Measurements from ENCODE around the gene LAMB4. TPM values are rescaled to one million over a fixed set of nuclear protein-coding genes. Genes with fewer than 3 reads are reported as not detected.

LAMB4 gene, protein sequence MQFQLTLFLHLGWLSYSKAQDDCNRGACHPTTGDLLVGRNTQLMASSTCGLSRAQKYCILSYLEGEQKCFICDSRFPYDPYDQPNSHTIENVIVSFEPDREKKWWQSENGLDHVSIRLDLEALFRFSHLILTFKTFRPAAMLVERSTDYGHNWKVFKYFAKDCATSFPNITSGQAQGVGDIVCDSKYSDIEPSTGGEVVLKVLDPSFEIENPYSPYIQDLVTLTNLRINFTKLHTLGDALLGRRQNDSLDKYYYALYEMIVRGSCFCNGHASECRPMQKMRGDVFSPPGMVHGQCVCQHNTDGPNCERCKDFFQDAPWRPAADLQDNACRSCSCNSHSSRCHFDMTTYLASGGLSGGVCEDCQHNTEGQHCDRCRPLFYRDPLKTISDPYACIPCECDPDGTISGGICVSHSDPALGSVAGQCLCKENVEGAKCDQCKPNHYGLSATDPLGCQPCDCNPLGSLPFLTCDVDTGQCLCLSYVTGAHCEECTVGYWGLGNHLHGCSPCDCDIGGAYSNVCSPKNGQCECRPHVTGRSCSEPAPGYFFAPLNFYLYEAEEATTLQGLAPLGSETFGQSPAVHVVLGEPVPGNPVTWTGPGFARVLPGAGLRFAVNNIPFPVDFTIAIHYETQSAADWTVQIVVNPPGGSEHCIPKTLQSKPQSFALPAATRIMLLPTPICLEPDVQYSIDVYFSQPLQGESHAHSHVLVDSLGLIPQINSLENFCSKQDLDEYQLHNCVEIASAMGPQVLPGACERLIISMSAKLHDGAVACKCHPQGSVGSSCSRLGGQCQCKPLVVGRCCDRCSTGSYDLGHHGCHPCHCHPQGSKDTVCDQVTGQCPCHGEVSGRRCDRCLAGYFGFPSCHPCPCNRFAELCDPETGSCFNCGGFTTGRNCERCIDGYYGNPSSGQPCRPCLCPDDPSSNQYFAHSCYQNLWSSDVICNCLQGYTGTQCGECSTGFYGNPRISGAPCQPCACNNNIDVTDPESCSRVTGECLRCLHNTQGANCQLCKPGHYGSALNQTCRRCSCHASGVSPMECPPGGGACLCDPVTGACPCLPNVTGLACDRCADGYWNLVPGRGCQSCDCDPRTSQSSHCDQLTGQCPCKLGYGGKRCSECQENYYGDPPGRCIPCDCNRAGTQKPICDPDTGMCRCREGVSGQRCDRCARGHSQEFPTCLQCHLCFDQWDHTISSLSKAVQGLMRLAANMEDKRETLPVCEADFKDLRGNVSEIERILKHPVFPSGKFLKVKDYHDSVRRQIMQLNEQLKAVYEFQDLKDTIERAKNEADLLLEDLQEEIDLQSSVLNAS (N-terminal part only)
- not detected in 2 replicates for total RNA-seq (2014; rRNA removed; shearing (Covaris generic))

DNA sequence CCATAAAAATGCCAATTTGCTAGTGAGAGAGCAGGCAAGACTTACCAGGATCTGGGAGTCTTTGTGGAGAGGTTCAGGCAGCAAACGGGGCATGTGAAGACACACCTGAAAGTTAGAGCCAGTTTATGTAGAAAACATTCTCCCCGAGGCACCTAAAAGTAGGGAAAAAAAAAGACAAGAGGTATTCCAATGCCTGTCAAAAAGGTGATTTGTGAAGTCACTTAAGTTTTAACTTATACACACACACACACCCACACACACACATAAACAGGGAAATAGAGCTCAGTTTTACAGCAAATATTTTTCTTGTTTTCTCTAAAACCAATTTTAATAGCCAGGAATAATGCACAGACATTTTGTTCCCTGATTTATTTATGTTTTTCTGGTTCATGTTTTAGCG, at the start of gene LAMB4:
Gene LAMB4 (minus strand): TSS at position 101 of the 400 bp plus-strand sequence. CDS start 7,197 bp downstream, outside the sequence.
- in situ Hi-C loops (cut with HindIII; ENCODE audit: low sequenced_read_pairs), result no loop called here
- DNase-seq (ENCODE audit: low spot score), result no peak

DNA sequence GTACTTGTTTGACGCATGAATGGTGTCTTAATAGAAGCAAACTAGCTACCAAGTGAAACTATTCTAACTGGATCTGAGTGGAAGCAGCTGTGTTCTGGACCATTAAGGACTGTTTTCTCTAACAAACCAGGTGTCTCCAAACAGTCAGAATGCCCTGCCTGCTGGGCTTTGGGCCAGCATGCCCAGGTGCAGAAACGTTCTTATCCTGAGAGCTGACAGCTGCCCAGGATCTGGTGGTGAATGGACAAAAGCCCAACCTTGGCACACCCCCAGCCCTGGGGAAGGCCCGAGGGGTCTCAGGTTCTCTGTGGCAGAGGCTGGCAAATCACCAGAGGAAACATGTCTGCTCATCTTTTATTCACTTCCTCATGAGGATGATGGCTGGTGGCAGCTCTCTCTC, 48.2 kb upstream of the LAMB4 start:
- in situ Hi-C loops (cut with HindIII; ENCODE audit: low sequenced_read_pairs), result no loop called here
- DNase-seq (ENCODE audit: low spot score), result no peak

DNA sequence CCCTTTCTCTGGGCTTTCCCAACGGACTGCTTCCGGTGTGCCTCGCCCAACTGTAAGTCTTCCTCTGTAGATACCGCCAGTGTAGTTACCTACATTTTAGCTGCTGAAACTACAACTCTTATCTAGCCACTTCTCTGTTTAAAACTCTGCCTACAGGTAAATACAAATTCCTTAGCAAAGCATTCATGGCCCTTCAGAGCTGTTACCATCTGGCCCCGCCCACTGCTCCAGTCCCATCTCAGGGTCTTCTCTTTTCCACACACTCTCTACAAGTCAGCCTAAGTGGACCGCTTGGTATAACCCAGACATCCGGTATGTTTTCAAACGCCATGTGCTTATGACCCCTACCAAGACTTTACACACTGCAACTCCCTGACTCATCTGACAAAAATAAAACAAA, 41.0 kb upstream of the LAMB4 start:
- DNase-seq (ENCODE audit: low spot score), result no peak
- in situ Hi-C loops (cut with HindIII; ENCODE audit: low sequenced_read_pairs), result no loop called here

DNA sequence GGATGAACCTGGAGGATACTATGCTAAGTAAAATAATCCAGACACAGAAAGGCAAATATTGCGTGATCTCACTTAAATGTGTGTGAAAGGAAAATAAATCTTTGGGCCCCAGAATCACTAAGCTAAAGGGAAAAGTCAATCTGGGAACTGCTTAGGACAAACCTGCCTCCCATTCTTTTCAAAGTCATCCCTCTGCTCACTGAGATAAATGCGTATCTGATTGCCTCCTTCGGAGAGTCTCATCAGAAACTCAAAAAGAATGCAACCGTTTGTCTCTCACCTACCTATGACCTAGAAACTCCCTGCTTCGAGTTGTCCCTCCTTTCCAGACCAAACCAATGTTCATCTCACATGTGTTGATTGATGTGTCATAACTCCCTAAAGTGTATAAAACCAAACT, 40.1 kb upstream of the LAMB4 start:
- in situ Hi-C loops (cut with HindIII; ENCODE audit: low sequenced_read_pairs), result no loop called here
- no peak for DNase-seq (ENCODE audit: low spot score)

DNA sequence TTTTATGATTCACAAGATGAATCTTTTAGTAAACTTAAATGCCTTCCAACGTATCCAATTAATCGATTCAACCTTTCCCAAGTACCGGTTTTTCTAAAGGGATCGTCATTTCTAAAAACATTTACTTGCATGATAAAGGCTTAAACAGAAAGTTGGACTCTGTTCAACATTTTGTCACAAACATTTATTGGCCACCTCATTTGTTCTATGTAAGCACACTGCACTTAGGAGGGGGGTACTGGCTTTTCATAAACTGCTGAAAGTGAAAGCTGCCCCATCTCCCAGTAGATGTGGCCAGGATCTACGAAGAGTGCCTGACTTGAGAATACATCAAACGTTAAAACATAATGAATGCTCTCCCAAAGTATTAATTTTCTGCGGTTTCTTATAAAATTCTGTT, 37.3 kb upstream of the LAMB4 start:
- in situ Hi-C loops (cut with HindIII; ENCODE audit: low sequenced_read_pairs), result no loop called here
- no peak for DNase-seq (ENCODE audit: low spot score)

DNA sequence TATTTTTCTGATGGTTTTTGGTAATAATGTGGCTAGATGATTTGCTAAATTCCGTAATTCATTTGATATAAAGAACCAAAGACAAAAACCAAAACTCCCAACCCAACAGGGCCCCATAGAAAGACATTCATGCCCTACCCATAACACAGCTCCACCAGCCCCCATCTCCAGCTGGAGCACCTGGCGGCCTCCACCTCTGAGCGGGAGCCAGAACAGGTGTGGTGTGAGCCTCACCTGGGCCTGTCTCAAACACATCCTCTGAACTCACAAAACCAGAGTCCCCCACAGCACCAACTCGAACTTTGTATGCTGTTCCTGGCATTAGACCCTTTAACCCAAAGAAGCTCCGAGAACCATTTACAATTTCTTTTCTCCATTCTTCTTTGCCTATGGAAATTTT, 36.5 kb upstream of the LAMB4 start:
- no peak for DNase-seq (ENCODE audit: low spot score)
- in situ Hi-C loops (cut with HindIII; ENCODE audit: low sequenced_read_pairs), result no loop called here

DNA sequence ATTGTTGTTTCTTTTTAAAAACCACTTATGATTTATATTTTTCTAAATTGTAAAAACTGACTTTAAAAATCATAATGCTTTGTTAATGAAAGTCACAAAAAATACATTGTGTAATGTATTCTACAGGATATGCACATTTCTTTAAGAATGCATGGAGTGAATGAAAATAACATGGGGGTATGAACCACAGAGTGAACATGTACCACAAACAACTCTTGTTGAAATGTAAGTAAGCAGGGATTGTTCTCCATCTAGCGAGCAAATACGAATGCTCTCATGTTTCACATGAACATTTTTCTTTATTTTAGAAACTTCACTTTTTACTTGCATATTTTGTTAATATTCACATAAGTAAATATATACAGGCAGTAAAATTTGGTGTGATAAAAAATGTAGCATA, 35.6 kb upstream of the LAMB4 start:
- DNase-seq (ENCODE audit: low spot score), result no peak
- in situ Hi-C loops (cut with HindIII; ENCODE audit: low sequenced_read_pairs), result no loop called here

DNA sequence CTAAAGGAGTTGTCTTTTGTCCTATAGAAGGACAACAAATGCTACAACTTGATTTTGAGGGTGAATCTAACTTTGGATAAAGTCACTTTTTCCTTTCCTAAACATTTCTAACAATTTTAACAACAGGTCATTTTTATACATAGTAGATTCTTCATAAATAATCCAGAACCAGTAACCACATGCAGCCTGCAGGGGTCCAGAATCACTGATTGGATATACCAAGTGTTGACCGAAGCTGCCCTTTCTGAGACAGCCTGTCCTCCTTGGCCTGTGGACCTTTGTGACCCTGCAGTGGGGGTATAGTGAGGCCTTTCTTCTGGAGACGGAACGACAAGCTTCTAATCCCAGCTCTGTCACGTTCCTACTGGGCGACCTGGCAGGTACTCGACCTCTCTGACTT, 34.8 kb upstream of the LAMB4 start:
- no peak for DNase-seq (ENCODE audit: low spot score)
- in situ Hi-C loops (cut with HindIII; ENCODE audit: low sequenced_read_pairs), result no loop called here

DNA sequence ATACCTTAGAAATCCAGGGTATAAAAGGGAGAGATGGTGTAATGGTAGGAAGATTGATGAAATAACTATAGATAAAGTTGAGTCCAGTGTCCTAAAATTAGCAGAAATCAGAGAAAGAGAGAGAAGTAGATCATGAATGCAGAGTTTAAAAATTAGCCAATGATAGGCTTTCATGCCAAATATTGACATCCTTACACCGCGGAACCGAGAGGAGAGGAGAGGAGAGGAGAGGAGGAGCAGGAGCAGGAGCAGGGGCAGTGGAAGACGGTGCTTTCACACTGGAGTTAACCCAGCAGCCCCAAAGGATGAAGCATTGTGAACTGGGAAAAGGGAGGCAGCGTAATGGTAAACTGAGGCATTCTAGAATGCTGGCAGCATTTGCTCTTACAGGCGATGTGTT, 34.2 kb upstream of the LAMB4 start:
- DNase-seq (ENCODE audit: low spot score), result no peak
- in situ Hi-C loops (cut with HindIII; ENCODE audit: low sequenced_read_pairs), result no loop called here

DNA sequence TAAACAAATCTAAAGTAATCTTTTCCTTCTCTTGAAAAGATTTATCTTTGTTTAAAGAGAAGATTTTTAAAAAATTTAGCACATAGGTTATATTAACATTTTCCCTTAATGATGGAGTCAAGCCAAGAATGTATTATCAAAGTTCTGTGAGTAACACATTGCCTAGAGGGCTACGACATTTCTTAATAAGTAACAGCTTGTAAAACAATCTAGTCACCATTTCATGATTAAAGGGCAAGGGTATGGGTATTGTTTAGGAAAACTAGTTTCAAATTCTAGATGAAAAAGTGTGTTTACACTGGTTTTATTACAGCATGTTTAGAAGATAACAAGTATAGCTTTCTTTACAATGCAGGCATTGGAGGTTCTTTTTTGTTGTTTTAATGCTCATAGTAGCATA, 28.6 kb upstream of the LAMB4 start:
- DNase-seq (ENCODE audit: low spot score), result no peak
- in situ Hi-C loops (cut with HindIII; ENCODE audit: low sequenced_read_pairs), result no loop called here

DNA sequence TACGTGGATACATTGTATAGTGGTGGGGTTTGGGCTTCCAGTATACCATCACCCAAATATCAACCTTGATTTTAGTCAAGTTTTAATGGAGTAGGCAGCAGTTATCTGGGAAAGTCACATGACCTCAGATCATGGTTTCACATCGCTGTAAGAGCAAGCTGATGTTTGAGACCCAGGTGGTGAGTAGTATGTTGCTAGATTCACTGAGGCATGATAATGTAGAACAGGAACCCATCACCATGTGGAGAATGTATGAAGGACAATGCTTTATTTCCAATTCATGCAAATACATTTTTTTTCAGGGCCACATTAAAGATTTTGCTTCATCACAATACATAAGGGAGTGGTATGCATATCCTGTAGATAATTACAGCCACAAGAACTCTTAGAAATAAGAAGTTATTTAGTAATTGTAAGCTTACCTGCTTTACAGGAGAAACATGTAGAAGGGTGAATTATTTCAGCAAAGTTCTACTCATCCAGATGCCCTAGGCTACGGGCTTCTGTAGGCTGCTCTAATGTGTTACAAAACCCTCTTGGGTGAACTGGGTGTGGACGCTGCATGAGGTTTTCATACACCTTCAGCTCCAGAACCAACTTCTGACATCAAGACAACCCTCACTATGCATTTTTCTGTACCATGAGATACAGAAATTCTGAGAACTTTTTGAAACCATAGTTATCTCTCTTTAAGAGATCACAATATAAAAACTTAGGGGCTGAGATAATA, 27.6 kb upstream of the LAMB4 start:
- no peak for DNase-seq (ENCODE audit: low spot score)
- in situ Hi-C loops (cut with HindIII; ENCODE audit: low sequenced_read_pairs), result no loop called here

DNA sequence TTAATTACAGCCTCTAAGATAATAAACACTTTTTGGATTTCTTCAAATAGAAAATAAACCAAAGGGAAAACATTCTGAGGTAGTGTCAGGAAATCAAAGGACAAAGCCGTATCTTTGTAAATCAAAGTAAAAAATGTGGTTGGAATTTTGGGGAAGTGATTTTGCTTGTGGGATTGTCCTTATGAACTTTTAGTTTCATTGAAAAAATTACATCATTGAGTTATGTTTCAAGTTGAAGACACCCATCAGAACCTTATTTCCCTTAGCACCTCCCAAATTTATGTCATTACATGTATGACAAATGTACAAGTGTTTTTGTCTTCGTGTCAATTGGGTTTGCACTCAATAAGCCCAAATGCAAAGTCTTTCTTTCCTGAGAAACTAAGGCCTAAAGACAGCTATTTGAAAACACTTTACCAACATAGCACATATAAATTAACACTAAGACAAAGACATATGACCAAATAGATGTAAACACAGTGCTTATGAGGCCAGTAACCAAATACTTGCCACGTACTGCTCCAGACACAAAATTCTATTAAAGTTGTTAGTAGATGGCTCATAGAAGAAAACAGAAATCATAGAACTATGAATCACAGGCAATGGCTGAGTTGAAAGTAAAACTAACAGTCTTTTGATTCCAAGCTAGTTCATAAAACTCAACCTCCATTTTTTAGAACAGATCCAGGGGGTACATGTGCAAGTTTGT, 26.9 kb upstream of the LAMB4 start:
- in situ Hi-C loops (cut with HindIII; ENCODE audit: low sequenced_read_pairs), result no loop called here
- DNase-seq (ENCODE audit: low spot score), result no peak

DNA sequence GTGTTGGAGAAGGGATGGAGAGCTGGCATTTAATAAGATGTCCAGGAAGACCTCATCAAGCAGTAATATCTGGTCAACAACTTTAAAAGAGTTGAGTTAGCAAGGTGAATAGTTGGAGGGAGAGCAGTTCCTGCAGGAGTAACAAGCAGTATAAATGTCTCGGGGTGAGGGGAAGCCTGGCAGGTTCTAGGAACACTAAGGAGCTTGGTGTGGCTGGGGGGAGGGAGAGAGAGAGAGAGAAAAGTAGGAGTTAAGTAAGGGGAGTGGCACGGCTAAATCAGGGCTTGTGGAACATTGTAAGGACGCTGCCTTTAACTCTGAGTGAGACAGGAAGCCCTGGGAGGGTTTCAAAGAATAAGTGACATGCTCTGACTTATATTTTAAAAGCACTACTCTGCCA, 22.0 kb upstream of the LAMB4 start:
- in situ Hi-C loops (cut with HindIII; ENCODE audit: low sequenced_read_pairs), result no loop called here
- no peak for DNase-seq (ENCODE audit: low spot score)

DNA sequence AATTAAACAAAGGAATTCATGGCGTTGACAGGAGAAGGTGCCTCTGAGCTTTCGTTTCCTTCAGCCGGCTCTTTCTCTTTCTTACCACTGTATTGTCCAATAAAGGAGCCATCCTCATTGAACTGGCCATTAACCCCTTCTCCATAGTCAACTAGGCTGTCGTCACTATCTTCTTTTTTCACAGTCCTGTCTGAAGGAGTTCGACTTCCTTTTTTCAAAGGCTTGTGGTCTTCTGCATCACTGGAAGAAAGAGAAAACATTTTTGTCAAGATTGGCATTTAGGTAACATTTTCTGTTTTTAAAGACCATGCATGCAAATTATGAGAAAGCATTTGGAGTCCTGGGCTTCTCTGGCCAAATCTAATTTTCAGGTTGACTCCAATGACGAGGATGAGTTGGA, 19.7 kb upstream of the LAMB4 start:
- DNase-seq (ENCODE audit: low spot score), result no peak
- in situ Hi-C loops (cut with HindIII; ENCODE audit: low sequenced_read_pairs), result no loop called here

DNA sequence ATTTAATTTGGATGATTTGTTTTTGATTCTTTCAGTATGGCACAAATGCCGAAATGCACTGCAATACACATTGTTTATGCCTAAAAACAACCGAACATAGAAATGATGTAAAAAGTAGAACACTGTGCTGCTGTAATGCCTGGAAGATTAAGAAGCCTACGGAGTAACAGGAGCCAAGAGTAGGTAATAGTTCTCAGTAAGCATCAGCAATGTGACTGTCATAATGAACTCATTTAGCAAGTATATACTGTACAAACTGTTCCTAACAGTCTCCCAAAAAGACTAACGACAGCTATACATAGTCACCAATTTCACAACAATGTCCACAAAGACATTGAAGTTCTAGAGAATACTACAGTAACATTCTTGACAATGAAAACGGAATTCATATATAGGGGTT, 19.0 kb upstream of the LAMB4 start:
- in situ Hi-C loops (cut with HindIII; ENCODE audit: low sequenced_read_pairs), result no loop called here
- no peak for DNase-seq (ENCODE audit: low spot score)

DNA sequence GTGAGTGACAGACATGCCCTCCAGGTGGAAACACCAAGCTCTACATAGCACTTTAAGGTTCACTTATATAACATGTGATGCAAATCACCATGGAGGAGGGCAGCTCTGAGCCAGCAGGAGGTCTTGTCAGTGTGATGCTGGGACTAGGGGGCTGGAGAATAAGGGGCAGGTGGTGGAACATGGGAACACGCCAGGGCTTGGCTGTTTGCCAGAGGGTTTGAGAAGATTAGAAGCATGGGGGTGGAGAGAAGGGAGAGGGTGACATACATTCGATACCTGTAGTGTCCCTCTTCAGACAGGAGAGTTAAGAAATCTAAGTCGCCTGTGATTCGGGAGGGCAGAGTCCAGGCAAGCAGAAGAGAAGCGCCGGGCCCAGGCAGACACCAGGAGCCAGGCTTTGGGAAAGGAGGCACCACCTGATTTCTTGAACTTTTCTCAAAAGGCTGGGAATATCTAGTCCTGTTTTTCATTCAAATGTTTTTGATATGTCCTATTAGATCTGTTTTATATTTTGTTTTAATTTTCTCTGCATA, 16.9 kb upstream of the LAMB4 start:
- DNase-seq (ENCODE audit: low spot score), result peak; percentile 35
- in situ Hi-C loops (cut with HindIII; ENCODE audit: low sequenced_read_pairs), result no loop called here

DNA sequence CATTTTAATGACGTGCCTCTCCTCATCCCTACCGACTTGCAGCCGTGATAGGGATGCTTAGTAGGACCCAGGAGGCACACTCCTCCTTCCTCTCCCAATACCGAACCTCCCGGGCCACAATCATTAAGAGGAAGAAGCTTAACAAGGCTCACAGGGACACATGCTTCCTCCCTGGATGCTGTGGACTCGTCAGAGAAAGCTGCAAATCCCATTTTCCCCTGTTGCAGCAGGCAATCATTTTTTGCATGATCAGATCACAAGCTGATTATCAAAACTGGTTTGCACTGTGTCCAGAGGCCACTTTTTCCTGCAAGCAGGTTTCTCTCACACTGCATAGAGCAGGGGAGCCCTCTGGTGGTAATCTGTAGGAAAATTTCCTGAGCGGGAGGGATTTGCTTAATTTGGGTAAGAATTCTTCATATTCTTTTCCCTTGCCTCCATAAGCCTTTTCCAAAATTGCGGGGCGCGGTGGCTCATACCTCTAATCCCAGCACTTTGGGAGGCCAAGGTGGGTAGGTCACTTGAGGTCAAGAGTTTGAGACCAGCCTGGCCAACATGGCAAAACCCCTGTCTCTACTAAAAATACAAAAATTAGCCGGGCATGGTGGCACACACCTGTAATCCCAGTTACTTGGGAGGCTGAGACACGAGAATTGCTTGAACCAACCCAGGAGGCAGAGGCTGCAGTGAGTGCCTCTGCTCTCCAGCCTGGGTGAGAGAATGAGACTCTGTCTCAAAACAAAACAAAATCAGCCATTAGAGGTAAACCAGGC, 16.1 kb upstream of the LAMB4 start:
- DNase-seq (ENCODE audit: low spot score), result peak; percentile 89
- in situ Hi-C loops (cut with HindIII; ENCODE audit: low sequenced_read_pairs), result no loop called here

Data from G401 (cell line).